RWPE1 (cell line): Measurements from ENCODE around the gene CTDSPL.

Source experiments
- CTCF ChIA-PET: fragments of 350-600 bp; sonication (Branson Sonifier 250); formaldehyde crosslinking; extraction: SDS; loops from one replicate; lab custom pipeline; 2021; lab: Yijun Ruan, JAX
- POLR2A ChIA-PET: fragments of 400-600 bp; formaldehyde crosslinking; extraction: SDS; loops from one replicate; lab custom pipeline; 2020; ENCODE audit warnings: antibody characterized with exemption; ENCODE audit not compliant: low non-redundant PET; lab: Yijun Ruan, JAX
- DNase-seq: peaks from one replicate; pipeline ENCODE4 v3.0.0; 2012; ENCODE audit warnings: low spot score
- H3K27ac ChIP-seq: fragments of 450-650 bp; 2 replicates; pipeline ENCODE4 v1.5.1; 2017
- CTCF ChIP-seq: fragments of 450-650 bp; conservative IDR thresholded peaks from 2 replicates; pipeline ENCODE4 v1.5.1; 2017; ENCODE audit warnings: low read depth, mild to moderate bottlenecking

Gene CTDSPL

DNA sequence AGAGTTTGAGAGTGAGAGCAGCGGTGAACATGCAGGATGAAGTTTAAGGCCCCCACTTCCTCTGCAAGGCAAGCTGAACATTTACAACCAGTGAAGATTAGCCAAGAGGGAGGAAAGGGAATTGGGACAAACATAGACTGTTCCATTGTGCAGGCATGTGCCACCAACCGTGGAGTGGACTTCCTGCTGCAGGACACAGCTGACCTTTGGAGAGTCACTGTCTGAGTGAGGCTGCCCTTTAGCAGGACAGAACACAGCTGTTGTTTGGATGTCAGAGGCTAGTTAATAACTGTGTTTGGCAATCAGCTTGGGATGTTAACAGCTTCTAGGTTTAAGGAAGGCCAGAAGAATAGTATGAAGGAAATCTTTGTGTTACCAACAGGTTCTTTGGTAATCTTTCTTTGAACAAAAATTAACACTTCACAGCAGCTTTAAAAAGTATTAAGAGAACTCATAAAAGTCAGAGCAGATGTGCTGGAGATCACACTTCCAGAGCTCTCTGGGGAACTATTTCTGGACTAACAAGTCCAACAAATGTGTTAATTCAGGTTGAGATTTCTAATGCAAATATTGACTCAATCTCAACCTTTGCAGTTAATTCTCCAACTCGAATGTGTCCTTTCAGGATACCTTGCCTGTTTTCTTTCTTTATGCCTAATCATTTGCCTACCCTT lies 31.4 kb downstream of the CTDSPL start:
- TF ChIP-seq CTCF: no peak
- CTCF ChIA-PET: interaction anchor here (0.6 kb wide), 1 partner anchor 574 kb away, joined by 4 read pairs; no protein-coding TSS in a partner anchor
- POLR2A ChIA-PET: no interaction called here
- DNase-seq: no peak
- no peak overlapping the region for H3K27ac ChIP-seq

DNA sequence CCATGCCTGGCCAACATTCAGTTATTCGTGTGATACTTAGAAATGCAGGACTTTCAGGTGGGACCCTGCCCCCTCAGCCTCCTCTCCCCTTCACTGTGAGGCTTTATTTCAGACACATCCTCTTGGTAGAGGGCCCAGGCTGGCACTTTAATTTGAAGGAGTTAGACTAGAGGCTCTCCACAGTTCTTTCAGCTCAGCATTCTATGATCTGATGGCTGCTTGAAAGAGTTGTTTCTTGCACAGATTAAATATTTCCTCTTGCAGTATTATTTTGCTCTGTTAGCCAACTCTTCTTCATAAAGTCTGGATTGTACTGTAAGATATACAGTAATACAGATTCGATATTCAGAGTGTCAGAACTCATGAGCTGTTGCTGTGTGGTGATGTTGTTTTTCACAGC lies 35.1 kb downstream of the CTDSPL start:
- no peak for TF ChIP-seq CTCF
- ChIA-PET POLR2A (no interaction called here), CTCF (no interaction called here)
- H3K27ac ChIP-seq: no peak overlapping the region
- DNase-seq: no peak

- no peak overlapping the region for H3K27ac ChIP-seq
- DNase-seq: no peak
- TF ChIP-seq CTCF: no peak
- ChIA-PET CTCF (no interaction called here), POLR2A (no interaction called here)
These were observed 36.1 kb downstream of the CTDSPL start for GRCh38 chr3:37897763-37898162.

GRCh38 chr3:37898424-37898823 lies 36.7 kb downstream of the CTDSPL start:
- H3K27ac ChIP-seq: no peak overlapping the region
- CTCF ChIA-PET: interaction anchor here (0.8 kb wide), 1 partner anchor 43 kb away, joined by 3 read pairs; no protein-coding TSS in a partner anchor
- POLR2A ChIA-PET: no interaction called here
- DNase-seq: no peak
- TF ChIP-seq CTCF: no peak

DNA sequence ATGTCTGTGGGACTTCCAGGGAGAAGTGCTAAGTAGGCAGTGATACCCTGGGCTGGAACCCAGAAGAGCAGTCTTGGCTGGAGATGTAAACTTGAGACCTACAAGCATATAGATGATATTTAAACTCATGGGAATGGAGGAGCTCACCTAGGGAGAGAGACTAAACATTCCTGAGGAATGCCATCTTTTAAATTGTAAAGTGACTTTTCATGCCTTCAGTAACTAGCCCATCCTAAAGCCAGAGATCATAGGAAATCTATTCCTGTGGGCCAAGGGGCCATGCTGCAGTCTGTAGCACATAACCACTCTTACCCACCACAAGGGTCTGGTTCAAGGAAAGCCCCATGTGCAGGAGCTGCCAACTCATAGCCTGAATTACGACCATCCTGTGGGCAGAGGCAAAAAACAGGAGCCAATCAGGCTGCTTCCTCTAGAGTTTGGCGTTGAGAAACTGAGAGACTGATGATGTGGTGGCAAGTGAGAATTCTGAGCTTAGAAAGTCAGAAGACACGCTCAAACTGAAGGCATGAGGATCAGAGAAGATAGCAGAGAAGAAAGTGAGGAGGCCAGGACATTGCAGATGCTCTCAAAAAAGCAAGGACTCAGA lies 37.5 kb downstream of the CTDSPL start:
- no peak for DNase-seq
- POLR2A ChIA-PET: interaction anchor here (0.5 kb wide), 1 partner anchor 130 kb away, joined by 3 read pairs; the partner anchor contains the start of gene PLCD1
- CTCF ChIA-PET: no interaction called here
- TF ChIP-seq CTCF: no peak
- H3K27ac ChIP-seq: no peak overlapping the region

DNA sequence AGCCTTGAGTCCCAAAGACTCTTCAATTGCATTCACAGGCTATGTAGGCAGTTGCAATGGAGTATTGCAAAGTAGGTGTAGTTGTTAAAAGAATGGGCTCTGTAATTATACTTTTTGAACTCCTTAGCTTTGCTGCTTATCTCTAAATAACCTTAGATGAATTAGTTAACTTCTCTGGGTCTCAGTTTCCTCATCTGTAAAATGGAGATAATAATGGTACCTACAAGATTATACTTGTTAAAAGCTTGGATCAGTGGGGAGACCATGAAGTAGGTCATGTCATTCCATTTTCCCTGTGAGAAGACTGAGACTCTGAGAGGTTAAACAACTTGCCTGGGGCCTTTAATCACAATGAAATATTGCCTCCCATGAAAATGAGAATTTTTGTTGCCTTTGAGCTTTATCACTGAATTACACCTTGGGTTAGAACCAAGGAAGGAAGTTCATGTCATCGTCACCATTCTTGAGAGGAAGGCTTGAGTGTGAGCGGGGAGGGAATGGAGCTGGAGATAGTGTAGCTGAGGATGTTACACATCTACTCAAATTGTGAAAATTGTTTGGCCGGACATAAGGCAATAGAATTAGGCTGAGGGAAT lies 38.1 kb downstream of the CTDSPL start:
- DNase-seq: no peak
- POLR2A ChIA-PET: no interaction called here
- H3K27ac ChIP-seq: no peak overlapping the region
- CTCF ChIA-PET: no interaction called here
- no peak for TF ChIP-seq CTCF
